K562 (cell line): ENCODE data around the gene JDP2. TPM values are rescaled to one million over a fixed set of nuclear protein-coding genes. Genes with fewer than 3 reads are reported as not detected.

ENCODE experiments used
- ATAC-seq: fragments of 200-7000 bp; cut with Tn5 transposase; 3 replicates; pipeline ENCODE4 v1.9.1; 2020; ENCODE audit warnings: moderate library complexity
- BruUV-seq: library from RNA; stranded (reverse); fragments of 400-500 nt; replicated peaks from 2 replicates; lab custom pipeline; 2021; lab: Mats Ljungman, UMichigan
- CTCF ChIA-PET: fragments of 300-600 bp; formaldehyde crosslinking; extraction: SDS; loops from one replicate; lab custom pipeline; 2021; ENCODE audit warnings: low intra/inter-chr PET ratio; lab: Yijun Ruan, JAX
- POLR2A ChIA-PET: fragments of 300-600, 350-650 bp; sonication (Branson Sonifier 250); formaldehyde crosslinking; extraction: SDS; loops from one replicate; lab custom pipeline; 2021; ENCODE audit warnings: antibody characterized with exemption, inconsistent platforms; lab: Yijun Ruan, JAX
- DNase-seq, 4 experiments: peaks; one replicate each; pipeline versions ENCODE4 v3.0.0 to v3.0.0-alpha.2; 2011 to 2018; ENCODE audit warnings: low spot score in 3 of 4, mixed read lengths in 3 of 4; ENCODE audit errors: extremely low read depth in 1 of 4
- FAIRE-seq: peaks from 2 replicates; lab custom pipeline; 2011; peaks lifted over from hg19 to GRCh38; lab: Jason Lieb, UNC
- H2AFZ ChIP-seq: 2 replicates; pipeline ENCODE4 v1.6.0; 2011; ENCODE audit warnings: low read depth, low read length, control low read depth, inconsistent platforms
- H3K27ac ChIP-seq: fragments of 200-600 bp; 3 replicates; pipeline ENCODE4 v1.8.0; 2011; ENCODE audit warnings: low read depth, mild to moderate bottlenecking, control low read depth, inconsistent platforms, low read length, moderate library complexity, mixed read lengths; ENCODE audit errors: extremely low read depth
- H3K27me3 ChIP-seq, 2 experiments: fragments of 300-600 bp in 1 of 2; 2 replicates in 1 of 2; 3 replicates in 1 of 2; pipeline versions ENCODE4 v1.6.0 to v1.8.0; 2011; ENCODE audit warnings: inconsistent platforms in 2 of 2, low read length in 2 of 2, mild to moderate bottlenecking in 1 of 2, mixed read lengths in 1 of 2, moderate library complexity in 1 of 2; ENCODE audit not compliant: control insufficient read depth in 2 of 2, insufficient read depth in 2 of 2
- H3K36me3 ChIP-seq: fragments of 300-600 bp; 3 replicates; pipeline ENCODE4 v1.8.0; 2011; ENCODE audit warnings: mild to moderate bottlenecking, low read length, inconsistent platforms; ENCODE audit not compliant: control insufficient read depth, insufficient read depth
- H3K4me1 ChIP-seq, 2 experiments: fragments of 200-600 bp in 1 of 2; replicated peaks in 1 of 2; 2 replicates in 1 of 2; 3 replicates in 1 of 2; pipeline versions ENCODE4 v1.5.1 to v1.8.0; 2011; ENCODE audit warnings: inconsistent platforms in 2 of 2, low read length in 2 of 2, mild to moderate bottlenecking in 1 of 2, mixed read lengths in 1 of 2, moderate library complexity in 1 of 2; ENCODE audit not compliant: control insufficient read depth in 2 of 2, insufficient read depth in 2 of 2
- H3K4me2 ChIP-seq: 2 replicates; pipeline ENCODE4 v1.6.1; 2011; ENCODE audit warnings: low read length, control low read depth, inconsistent platforms, mixed read lengths; ENCODE audit not compliant: insufficient read depth
- H3K4me3 ChIP-seq: fragments of 200-600 bp; sonication (generic), shearing (Covaris generic); 2 replicates; pipeline ENCODE4 v1.5.1; 2016; ENCODE audit warnings: control low read depth, inconsistent platforms
- H3K79me2 ChIP-seq: fragments of 200-600 bp; 3 replicates; pipeline ENCODE4 v1.8.0; 2011; ENCODE audit warnings: low read length, inconsistent platforms; ENCODE audit not compliant: control insufficient read depth, insufficient read depth
- H3K9ac ChIP-seq, 2 experiments: 2 replicates each; pipeline versions ENCODE4 v1.6.0 to v1.6.1; 2011; ENCODE audit warnings: low read depth in 2 of 2, low read length in 2 of 2, control low read depth in 1 of 2, inconsistent platforms in 1 of 2, mild to moderate bottlenecking in 1 of 2, mixed read lengths in 1 of 2; ENCODE audit not compliant: insufficient read depth in 1 of 2
- H3K9me1 ChIP-seq: one replicate; pipeline ENCODE4 v1.6.0; 2011; ENCODE audit warnings: inconsistent platforms, mild to moderate bottlenecking, low read length, moderate library complexity; ENCODE audit not compliant: control insufficient read depth, insufficient read depth
- H3K9me3 ChIP-seq: replicated peaks from 2 replicates; pipeline ENCODE4 v1.5.1; 2011; ENCODE audit warnings: low read depth, low read length, inconsistent platforms; ENCODE audit not compliant: control insufficient read depth, insufficient read depth
- H4K20me1 ChIP-seq: replicated peaks from 2 replicates; pipeline ENCODE4 v1.6.1; 2011; ENCODE audit warnings: low read length, inconsistent platforms, mixed read lengths; ENCODE audit not compliant: control insufficient read depth, insufficient read depth
- TAL1 ChIP-seq: fragments of 450-650 bp; IDR thresholded peaks from 2 replicates; pipeline ENCODE4 v1.6.1; 2016; ENCODE audit warnings: mild to moderate bottlenecking
- TRIM24 ChIP-seq, 2 experiments: fragments of 450-650 bp; IDR thresholded peaks; 2 replicates each; pipeline ENCODE4 v1.6.1; 2016
- WGBS: fragments of 100-300 bp; shearing (Covaris generic); methylation state at CpG from one replicate; pipeline ENCODE4 v1.1.6; 2016; ENCODE audit warnings: low coverage, mixed read lengths; ENCODE audit not compliant: insufficient coverage; ENCODE audit errors: missing lambda C conversion rate; 5-methylcytosine and 5-hydroxymethylcytosine counted together
- in situ Hi-C: fragments of 300-500 bp; cut with MboI; formaldehyde crosslinking; loops from 4 replicates; pipeline ENCODE4 v1.15.0; 2018; ENCODE audit warnings: inconsistent platforms, mixed read lengths
- intact Hi-C: fragments of 100-400 bp; cut with micrococcal nuclease; formaldehyde crosslinking; loops from 2 replicates; pipeline ENCODE4 v1.14.2; 2022
- polyA plus RNA-seq, 8 experiments: library from polyadenylated mRNA; depleted of rRNA in 4 of 8; stranded (reverse) in 5 of 8; unstranded in 3 of 8; fragments of >200 nt; fragmentation: Nextera tagmentation in 2 of 8; fragmentation: Illumina TruSeq in 1 of 8; extraction: Ambion mirVana in 2 of 8; extraction: Trizol in 1 of 8; gene quantifications; 2 replicates each; pipeline versions ENCODE4 v1.2.1 to v1.2.3, GENCODE V29; 2011 to 2014; ENCODE audit warnings: inconsistent platforms in 1 of 8, missing spikeins in 1 of 8
- total RNA-seq, 7 experiments: library from RNA; depleted of rRNA in 6 of 7; stranded (reverse); fragments of >200 nt in 6 of 7; fragmentation: Illumina TruSeq in 2 of 7; extraction: Trizol in 2 of 7; gene quantifications; 2 replicates each; pipeline versions ENCODE4 v1.2.1 to v1.2.3, GENCODE V29; 2011 to 2021; ENCODE audit warnings: low replicate concordance in 1 of 7
- TF ChIP-seq, protein P1 (sequence below): fragments of 450-650 bp; conservative IDR thresholded peaks from 2 replicates; pipeline ENCODE4 v1.6.1; 2016; ENCODE audit warnings: missing genetic modification characterization, low read depth, mild to moderate bottlenecking, control low read depth, missing compliant biosample characterization
- TF ChIP-seq, protein P2 (sequence below): fragments of 450-650 bp; IDR thresholded peaks from 2 replicates; pipeline ENCODE4 v1.6.1; 2016; ENCODE audit warnings: antibody characterized with exemption
- TF ChIP-seq, protein P3 (sequence below): fragments of 450-650 bp; IDR thresholded peaks from 2 replicates; pipeline ENCODE4 v1.6.1; 2016
- TF ChIP-seq, protein P4 (sequence below), 2 experiments: fragments of 450-650 bp; formaldehyde crosslinking in 1 of 2; IDR thresholded peaks; 2 replicates each; pipeline versions ENCODE4 v1.4.0 to v1.6.1; 2014 to 2020; ENCODE audit warnings: mild to moderate bottlenecking in 2 of 2, borderline replicate concordance in 1 of 2, low read depth in 1 of 2

Gene JDP2
- total and polyA plus RNA-seq, 9 of the 15 experiments (the other 6 are each of a cell fraction or from before 2014, with no cell fraction given), result 0.27 to 13.8 (median 3.1) TPM

DNA sequence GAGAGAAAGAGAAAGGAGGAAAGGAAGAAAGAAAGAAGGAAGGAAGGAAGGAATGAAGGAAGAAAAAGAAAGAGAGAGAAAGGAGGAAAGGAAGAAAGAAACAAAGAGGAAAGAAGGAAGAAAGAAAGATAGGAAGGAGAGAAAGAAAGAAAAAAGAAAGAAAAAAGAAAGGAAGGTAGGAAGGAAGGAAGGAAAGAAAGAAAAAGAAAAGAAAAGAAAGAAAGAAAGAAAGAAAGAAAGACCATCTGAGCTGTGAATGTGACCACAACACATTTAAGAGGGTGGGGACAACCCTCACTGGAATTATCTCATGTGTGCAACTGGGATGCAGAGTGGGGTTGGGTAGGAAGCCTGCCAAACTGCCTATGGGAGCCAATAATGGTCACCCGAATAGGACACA lies 58.5 kb downstream of the JDP2 start:
- Histone ChIP-seq H3K9me3 (no peaks in the 10 kb centered on the region), H3K79me2 (no peaks in the 10 kb centered on the region), H3K9ac (no peak overlapping the region), H3K4me2 (peak overlapping the region; percentile 28; the same call in 1 of the 2 replicates), H3K4me3 (no peak overlapping the region), H3K36me3 (no peaks in the 10 kb centered on the region), H3K27me3 (no peaks in the 10 kb centered on the region), H4K20me1 (no peaks in the 10 kb centered on the region), H2AFZ (no peak overlapping the region; the same call in 1 of the 2 replicates), H3K4me1 (peaks cover 5 to 12% of the 10 kb centered on the region in 2 experiments; a peak in 3 of 5 replicates), H3K27ac (no peak overlapping the region), H3K9me1 (no peaks in the 10 kb centered on the region)
- FAIRE-seq (peak; percentile 75), DNase-seq (peak in 2 of 4 experiments; percentile 66 to 75), ATAC-seq (peak; percentile 75)
- CTCF ChIA-PET, result interaction anchor here (0.7 to 1.4 kb wide), 2 partner anchors 169 to 179 kb away, joined by 5 to 6 read pairs; no protein-coding TSS in a partner anchor
- POLR2A ChIA-PET, result no interaction called here
- intact Hi-C loops, result loop anchor here (5.0 kb wide), 1 partner anchor 359 kb away; the partner anchor contains the start of gene NEK9
- BruUV-seq, result no TSS peak
- 0% methylated on average over 1 of the region's 1 CpG for WGBS
- in situ Hi-C loops, result loop anchor here (10.0 kb wide), 1 partner anchor 342 kb away; no protein-coding TSS in a partner anchor
- TF ChIP-seq, protein P1, sequence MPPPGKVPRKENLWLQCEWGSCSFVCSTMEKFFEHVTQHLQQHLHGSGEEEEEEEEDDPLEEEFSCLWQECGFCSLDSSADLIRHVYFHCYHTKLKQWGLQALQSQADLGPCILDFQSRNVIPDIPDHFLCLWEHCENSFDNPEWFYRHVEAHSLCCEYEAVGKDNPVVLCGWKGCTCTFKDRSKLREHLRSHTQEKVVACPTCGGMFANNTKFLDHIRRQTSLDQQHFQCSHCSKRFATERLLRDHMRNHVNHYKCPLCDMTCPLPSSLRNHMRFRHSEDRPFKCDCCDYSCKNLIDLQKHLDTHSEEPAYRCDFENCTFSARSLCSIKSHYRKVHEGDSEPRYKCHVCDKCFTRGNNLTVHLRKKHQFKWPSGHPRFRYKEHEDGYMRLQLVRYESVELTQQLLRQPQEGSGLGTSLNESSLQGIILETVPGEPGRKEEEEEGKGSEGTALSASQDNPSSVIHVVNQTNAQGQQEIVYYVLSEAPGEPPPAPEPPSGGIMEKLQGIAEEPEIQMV (tag), result 0 out of 2 replicates have a peak, but pooled peaks have one; percentile 27
- TF ChIP-seq, protein P2, sequence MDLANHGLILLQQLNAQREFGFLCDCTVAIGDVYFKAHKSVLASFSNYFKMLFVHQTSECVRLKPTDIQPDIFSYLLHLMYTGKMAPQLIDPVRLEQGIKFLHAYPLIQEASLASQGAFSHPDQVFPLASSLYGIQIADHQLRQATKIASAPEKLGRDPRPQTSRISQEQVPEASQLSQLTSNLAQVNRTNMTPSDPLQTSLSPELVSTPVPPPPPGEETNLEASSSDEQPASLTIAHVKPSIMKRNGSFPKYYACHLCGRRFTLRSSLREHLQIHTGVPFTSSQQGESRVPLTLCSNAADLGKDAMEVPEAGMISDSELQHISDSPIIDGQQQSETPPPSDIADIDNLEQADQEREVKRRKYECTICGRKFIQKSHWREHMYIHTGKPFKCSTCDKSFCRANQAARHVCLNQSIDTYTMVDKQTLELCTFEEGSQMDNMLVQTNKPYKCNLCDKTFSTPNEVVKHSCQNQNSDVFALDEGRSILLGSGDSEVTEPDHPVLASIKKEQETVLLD, result peak; percentile 86
- TF ChIP-seq TAL1 (peak; percentile 73), TRIM24 (IDR thresholded peaks at IDR 0.05) (peak in 1 of 2 experiments; percentile 45; a peak in 2 of 4 replicates)
- TF ChIP-seq, protein P3, sequence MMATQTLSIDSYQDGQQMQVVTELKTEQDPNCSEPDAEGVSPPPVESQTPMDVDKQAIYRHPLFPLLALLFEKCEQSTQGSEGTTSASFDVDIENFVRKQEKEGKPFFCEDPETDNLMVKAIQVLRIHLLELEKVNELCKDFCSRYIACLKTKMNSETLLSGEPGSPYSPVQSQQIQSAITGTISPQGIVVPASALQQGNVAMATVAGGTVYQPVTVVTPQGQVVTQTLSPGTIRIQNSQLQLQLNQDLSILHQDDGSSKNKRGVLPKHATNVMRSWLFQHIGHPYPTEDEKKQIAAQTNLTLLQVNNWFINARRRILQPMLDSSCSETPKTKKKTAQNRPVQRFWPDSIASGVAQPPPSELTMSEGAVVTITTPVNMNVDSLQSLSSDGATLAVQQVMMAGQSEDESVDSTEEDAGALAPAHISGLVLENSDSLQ, result peak; percentile 65; the same call in 1 of the 2 replicates
- TF ChIP-seq, protein P4, sequence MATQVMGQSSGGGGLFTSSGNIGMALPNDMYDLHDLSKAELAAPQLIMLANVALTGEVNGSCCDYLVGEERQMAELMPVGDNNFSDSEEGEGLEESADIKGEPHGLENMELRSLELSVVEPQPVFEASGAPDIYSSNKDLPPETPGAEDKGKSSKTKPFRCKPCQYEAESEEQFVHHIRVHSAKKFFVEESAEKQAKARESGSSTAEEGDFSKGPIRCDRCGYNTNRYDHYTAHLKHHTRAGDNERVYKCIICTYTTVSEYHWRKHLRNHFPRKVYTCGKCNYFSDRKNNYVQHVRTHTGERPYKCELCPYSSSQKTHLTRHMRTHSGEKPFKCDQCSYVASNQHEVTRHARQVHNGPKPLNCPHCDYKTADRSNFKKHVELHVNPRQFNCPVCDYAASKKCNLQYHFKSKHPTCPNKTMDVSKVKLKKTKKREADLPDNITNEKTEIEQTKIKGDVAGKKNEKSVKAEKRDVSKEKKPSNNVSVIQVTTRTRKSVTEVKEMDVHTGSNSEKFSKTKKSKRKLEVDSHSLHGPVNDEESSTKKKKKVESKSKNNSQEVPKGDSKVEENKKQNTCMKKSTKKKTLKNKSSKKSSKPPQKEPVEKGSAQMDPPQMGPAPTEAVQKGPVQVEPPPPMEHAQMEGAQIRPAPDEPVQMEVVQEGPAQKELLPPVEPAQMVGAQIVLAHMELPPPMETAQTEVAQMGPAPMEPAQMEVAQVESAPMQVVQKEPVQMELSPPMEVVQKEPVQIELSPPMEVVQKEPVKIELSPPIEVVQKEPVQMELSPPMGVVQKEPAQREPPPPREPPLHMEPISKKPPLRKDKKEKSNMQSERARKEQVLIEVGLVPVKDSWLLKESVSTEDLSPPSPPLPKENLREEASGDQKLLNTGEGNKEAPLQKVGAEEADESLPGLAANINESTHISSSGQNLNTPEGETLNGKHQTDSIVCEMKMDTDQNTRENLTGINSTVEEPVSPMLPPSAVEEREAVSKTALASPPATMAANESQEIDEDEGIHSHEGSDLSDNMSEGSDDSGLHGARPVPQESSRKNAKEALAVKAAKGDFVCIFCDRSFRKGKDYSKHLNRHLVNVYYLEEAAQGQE (IDR thresholded peaks at IDR 0.05; ENCODE audit: borderline replicate concordance), result no peak
- TF ChIP-seq, protein P4 (CRISPR knock-in tag; IDR thresholded peaks at IDR 0.05; ENCODE audit: low read depth), result no peak
